Muscle of leg (tissue), 16 donors: Measurements from ENCODE around the gene GRM3. TPM values are rescaled to one million over a fixed set of nuclear protein-coding genes. Genes with fewer than 3 reads are reported as not detected.
"Not testable (repeated sequence)": the region's sequence is repeated elsewhere in the genome, so short reads cannot be mapped to it uniquely, and the experiment has no call there.

Experiments
- DNase-seq: peaks from one replicate; pipeline ENCODE4 v3.0.0; 2013
- H3K27ac ChIP-seq: one replicate; pipeline ENCODE4 v1.5.1; 2013; ENCODE audit warnings: mild to moderate bottlenecking, low read length, control low read depth
- H3K27me3 ChIP-seq: one replicate; pipeline ENCODE4 v1.6.1; 2013; ENCODE audit warnings: low read length; ENCODE audit not compliant: control insufficient read depth, insufficient read depth
- H3K36me3 ChIP-seq: one replicate; pipeline ENCODE4 v1.6.1; 2013; ENCODE audit warnings: low read length; ENCODE audit not compliant: control insufficient read depth, insufficient read depth
- H3K4me1 ChIP-seq: one replicate; pipeline ENCODE4 v1.6.1; 2013; ENCODE audit warnings: low read length; ENCODE audit not compliant: control insufficient read depth, insufficient read depth
- H3K4me3 ChIP-seq: one replicate; pipeline ENCODE4 v1.5.1; 2013; ENCODE audit warnings: low read length, control low read depth
- H3K9me3 ChIP-seq: replicated peaks from 2 replicates; pipeline ENCODE4 v1.6.1; 2013; ENCODE audit warnings: low read depth, low read length; ENCODE audit not compliant: control insufficient read depth
- WGBS: methylation state at CpG from one replicate; pipeline ENCODE4 v1.1.5; 2013; ENCODE audit warnings: missing lambda C conversion rate; ENCODE audit not compliant: insufficient coverage; 5-methylcytosine and 5-hydroxymethylcytosine counted together
- long read RNA-seq, 11 donors: transcript quantifications; one replicate each; lab custom pipeline, GENCODE V29; 2026
- polyA plus RNA-seq, 8 donors: library from polyadenylated mRNA; unstranded; fragments of 120-200 nt; gene quantifications; one replicate each; pipeline versions ENCODE4 v1.2.1 to v1.2.3, GENCODE V29; 2013; ENCODE audit warnings: inconsistent platforms in 1 of 8, low replicate concordance in 1 of 8; ENCODE audit not compliant: insufficient read length in 8 of 8, insufficient read depth in 1 of 8
- total RNA-seq: library from RNA; stranded (reverse); fragments of 120-200 nt; gene quantifications from one replicate; pipeline ENCODE4 v1.2.4, GENCODE V29; 2013

Gene GRM3
- total RNA-seq (0.04 TPM), polyA plus RNA-seq (under 1 TPM; 0.04 to 0.20 (median 0.12) TPM)
- long read RNA-seq, donor 1 = 0 reads
- long read RNA-seq, donor 2 = 0 reads
- long read RNA-seq, donor 3 = 0 reads
- long read RNA-seq, donor 4 = 0 reads
- long read RNA-seq, donor 5 = 0 reads
- long read RNA-seq, donor 6 = 0 reads
- long read RNA-seq, donor 7 = 0 reads
- long read RNA-seq, donor 8 = 0 reads
- long read RNA-seq, donor 9 = 0 reads
- long read RNA-seq, donor 10 = 0 reads
- long read RNA-seq, donor 11 = 0 reads

- no peak within 1 kb of the TSS for H3K27ac ChIP-seq
- 0% methylated on average over 17 of the region's 23 CpGs for WGBS
- no peaks in the 10 kb centered on the region for H3K9me3 ChIP-seq
- H3K4me3 ChIP-seq = peak within 1 kb of the TSS; percentile 16
- peaks cover 16% of the 10 kb centered on the region for H3K4me1 ChIP-seq
- no peaks in the 10 kb centered on the region for H3K36me3 ChIP-seq
- peaks cover 21% of the 10 kb centered on the region for H3K27me3 ChIP-seq
- DNase-seq = peak; percentile 38
Measured at GRCh38 chr7:86643561-86644281, at the start of gene GRM3. GRM3 (plus strand) TSS chr7:86643909; CDS start chr7:86765146, 121,237 bp downstream.

- Histone ChIP-seq H3K9me3 (no peaks in the 10 kb centered on the region), H3K4me3 (no peak overlapping the region), H3K27ac (no peak overlapping the region), H3K36me3 (no peaks in the 10 kb centered on the region), H3K27me3 (no peaks in the 10 kb centered on the region), H3K4me1 (no peaks in the 10 kb centered on the region)
- DNase-seq = no peak
- WGBS = 64% methylated on average over 13 of the region's 15 CpGs
Measured at GRCh38 chr7:86598311-86598710, 45.4 kb upstream of the GRM3 start.

GRCh38 chr7:86598721-86599120 is 45.0 kb upstream of the GRM3 start:
- H3K4me3 ChIP-seq = no peak overlapping the region
- DNase-seq = no peak
- H3K4me1 ChIP-seq = no peaks in the 10 kb centered on the region
- no peaks in the 10 kb centered on the region for H3K27me3 ChIP-seq
- no peaks in the 10 kb centered on the region for H3K36me3 ChIP-seq
- H3K9me3 ChIP-seq = no peaks in the 10 kb centered on the region
- WGBS = 72% methylated on average over 2 of the region's 9 CpGs
- no peak overlapping the region for H3K27ac ChIP-seq

- DNase-seq = no peak
- WGBS = 76% methylated on average over 4 of the region's 6 CpGs
Measured at GRCh38 chr7:86600506-86601290, 43.0 kb upstream of the GRM3 start.

GRCh38 chr7:86615711-86616110 is 28.0 kb upstream of the GRM3 start:
- not testable (repeated sequence) for H3K4me3 ChIP-seq, H3K27me3 ChIP-seq, H3K9me3 ChIP-seq, H3K36me3 ChIP-seq, DNase-seq, H3K27ac ChIP-seq, H3K4me1 ChIP-seq
- WGBS = no CpG with 5 or more reads among the region's 2 CpGs

More at GRCh38 chr7:86600506-86601290, 43.0 kb upstream of the GRM3 start:
- Histone ChIP-seq H3K9me3 (no peaks in the 10 kb centered on the region), H3K4me3 (no peak overlapping the region), H3K36me3 (no peaks in the 10 kb centered on the region), H3K27ac (no peak overlapping the region), H3K4me1 (no peaks in the 10 kb centered on the region), H3K27me3 (no peaks in the 10 kb centered on the region)

GRCh38 chr7:86644282-86645224 is 844 bp downstream of the GRM3 start:
- no peaks in the 10 kb centered on the region for H3K36me3 ChIP-seq
- peaks cover 21% of the 10 kb centered on the region for H3K27me3 ChIP-seq
- DNase-seq = peak; percentile 1
- no peaks in the 10 kb centered on the region for H3K9me3 ChIP-seq
- H3K4me1 ChIP-seq = peaks cover 16% of the 10 kb centered on the region
- WGBS = under 1% methylated on average over 33 of the region's 42 CpGs
- peak overlapping the region; percentile 3 for H3K4me3 ChIP-seq
- H3K27ac ChIP-seq = no peak overlapping the region

GRCh38 chr7:86645225-86645608 is 1.5 kb downstream of the GRM3 start:
- H3K9me3 ChIP-seq = no peaks in the 10 kb centered on the region
- H3K27me3 ChIP-seq = peaks cover 21% of the 10 kb centered on the region
- DNase-seq = no peak
- 5% methylated on average over 8 of the region's 13 CpGs for WGBS
- no peak overlapping the region for H3K27ac ChIP-seq
- no peak overlapping the region for H3K4me3 ChIP-seq
- peaks cover 16% of the 10 kb centered on the region for H3K4me1 ChIP-seq
- no peaks in the 10 kb centered on the region for H3K36me3 ChIP-seq

- H3K27me3 ChIP-seq = peaks cover 21% of the 10 kb centered on the region
- no peak overlapping the region for H3K27ac ChIP-seq
- no peak overlapping the region for H3K4me3 ChIP-seq
- peaks cover 16% of the 10 kb centered on the region for H3K4me1 ChIP-seq
- no CpG with 5 or more reads among the region's 2 CpGs for WGBS
- no peaks in the 10 kb centered on the region for H3K9me3 ChIP-seq
- DNase-seq = no peak
- H3K36me3 ChIP-seq = no peaks in the 10 kb centered on the region
Measured at GRCh38 chr7:86645676-86646276, 2.1 kb downstream of the GRM3 start.

GRCh38 chr7:86647385-86648094 is 3.8 kb downstream of the GRM3 start:
- Histone ChIP-seq H3K27me3 (peaks cover 21% of the 10 kb centered on the region), H3K4me1 (peaks cover 16% of the 10 kb centered on the region), H3K36me3 (no peaks in the 10 kb centered on the region), H3K4me3 (no peak overlapping the region), H3K27ac (no peak overlapping the region), H3K9me3 (no peaks in the 10 kb centered on the region)
- peak; percentile 13 for DNase-seq
- no CpG with 5 or more reads among the region's 5 CpGs for WGBS
